Testis (tissue), 3 donors: ENCODE data around the gene EP400. TPM values are rescaled to one million over a fixed set of nuclear protein-coding genes. Genes with fewer than 3 reads are reported as not detected.

ENCODE experiments used
- DNase-seq: peaks from one replicate; pipeline ENCODE4 v3.0.0-alpha.2; 2019
- H3K27ac ChIP-seq, 2 donors: fragments of 200-600 bp; sonication (generic); one replicate each; pipeline ENCODE4 v1.5.1; 2019
- H3K27me3 ChIP-seq: fragments of 200-600 bp; sonication (generic); one replicate; pipeline ENCODE4 v1.5.1; 2019
- H3K36me3 ChIP-seq: fragments of 200-600 bp; sonication (generic); one replicate; pipeline ENCODE4 v1.5.1; 2017; ENCODE audit warnings: low read depth; ENCODE audit errors: missing control alignments
- H3K4me1 ChIP-seq: fragments of 200-600 bp; sonication (generic); one replicate; pipeline ENCODE4 v1.5.1; 2019
- H3K4me3 ChIP-seq, 2 donors: fragments of 200-600 bp; sonication (generic); one replicate each; pipeline ENCODE4 v1.5.1; 2017 to 2019
- H3K9me3 ChIP-seq: fragments of 200-600 bp; sonication (generic); one replicate; pipeline ENCODE4 v1.5.1; 2017
- POLR2A ChIP-seq: fragments of 450-650 bp; IDR thresholded peaks from one replicate; pipeline ENCODE4 v1.6.1; 2017; ENCODE audit warnings: antibody characterized with exemption, mild to moderate bottlenecking, moderate library complexity
- WGBS, 2 donors: methylation state at CpG; one replicate each; pipeline ENCODE4 v1.1.5; 2018; 5-methylcytosine and 5-hydroxymethylcytosine counted together
- intact Hi-C: fragments of 100-400 bp; cut with DNase I; formaldehyde crosslinking; loops from one replicate; pipeline ENCODE4 v1.15.1; 2023; ENCODE audit warnings: low total_unique reads
- polyA plus RNA-seq: library from polyadenylated mRNA; stranded (reverse); fragments of 350-450 nt; fragmentation: Illumina TruSeq; extraction: RNeasy Lipid Tissue Mini Kit (QIAGEN cat#74804); gene quantifications from one replicate; pipeline ENCODE4 v1.2.3, GENCODE V29; 2014; ENCODE audit warnings: low read depth, low replicate concordance; ENCODE audit not compliant: insufficient read depth
- total RNA-seq, 2 donors: library from RNA; depleted of rRNA; stranded (reverse); fragments of >200 nt; gene quantifications; one replicate each; pipeline ENCODE4 v1.2.3, GENCODE V29; 2016
- TF ChIP-seq, protein P1 (sequence below), 3 experiments: fragments of 450-650 bp in 2 of 3; fragments of 200-600 bp in 1 of 3; sonication (generic) in 1 of 3; IDR thresholded peaks; one replicate each; pipeline ENCODE4 v1.5.1; 2016 to 2019; ENCODE audit warnings: antibody characterized with exemption in 3 of 3, mild to moderate bottlenecking in 2 of 3, moderate library complexity in 1 of 3

The EP400 gene
- total and polyA plus RNA-seq, 3 donors from 2014 or later, result 44.2 to 83.0 (median 69.4) TPM

DNA sequence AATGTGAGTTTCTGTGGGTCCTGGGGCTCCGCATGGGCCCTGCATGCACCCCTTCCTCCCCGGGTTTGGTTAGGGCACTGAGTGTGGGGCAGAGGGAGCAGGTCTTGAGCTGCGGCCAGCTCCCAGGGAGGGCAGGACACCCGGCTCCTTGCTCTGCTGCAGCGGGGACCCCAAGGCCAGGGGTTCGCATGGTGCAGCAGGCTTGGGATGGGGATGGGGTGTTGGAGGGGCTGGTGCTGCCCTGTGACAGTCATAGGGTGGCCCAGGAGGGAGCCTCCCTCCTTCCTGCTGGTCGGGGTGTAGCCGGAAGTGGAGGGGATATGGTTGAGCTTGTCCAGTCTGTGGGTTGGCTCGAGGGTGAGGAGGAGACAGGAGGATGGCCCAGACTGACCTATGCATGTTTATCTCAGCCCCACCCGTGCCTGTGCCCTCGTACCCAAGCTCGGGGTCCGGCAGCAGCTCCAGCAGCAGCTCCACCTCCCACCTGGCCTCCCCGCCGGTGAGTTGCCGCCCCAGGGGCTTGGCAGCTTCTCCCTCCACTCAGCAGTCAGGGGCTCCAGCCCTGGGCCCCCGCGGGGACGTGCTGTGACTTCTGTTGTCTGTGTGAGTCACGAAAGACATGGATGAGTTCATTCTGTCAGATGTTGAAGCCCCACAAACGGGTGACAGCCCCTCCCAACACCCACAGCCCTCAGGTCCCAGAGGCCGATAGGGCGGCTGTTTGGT, 39.3 kb upstream of the EP400 start:
- no peaks in the 10 kb centered on the region for H3K36me3 ChIP-seq
- no peak for DNase-seq
- TF ChIP-seq POLR2A, result no peak
- TF ChIP-seq, protein P1, sequence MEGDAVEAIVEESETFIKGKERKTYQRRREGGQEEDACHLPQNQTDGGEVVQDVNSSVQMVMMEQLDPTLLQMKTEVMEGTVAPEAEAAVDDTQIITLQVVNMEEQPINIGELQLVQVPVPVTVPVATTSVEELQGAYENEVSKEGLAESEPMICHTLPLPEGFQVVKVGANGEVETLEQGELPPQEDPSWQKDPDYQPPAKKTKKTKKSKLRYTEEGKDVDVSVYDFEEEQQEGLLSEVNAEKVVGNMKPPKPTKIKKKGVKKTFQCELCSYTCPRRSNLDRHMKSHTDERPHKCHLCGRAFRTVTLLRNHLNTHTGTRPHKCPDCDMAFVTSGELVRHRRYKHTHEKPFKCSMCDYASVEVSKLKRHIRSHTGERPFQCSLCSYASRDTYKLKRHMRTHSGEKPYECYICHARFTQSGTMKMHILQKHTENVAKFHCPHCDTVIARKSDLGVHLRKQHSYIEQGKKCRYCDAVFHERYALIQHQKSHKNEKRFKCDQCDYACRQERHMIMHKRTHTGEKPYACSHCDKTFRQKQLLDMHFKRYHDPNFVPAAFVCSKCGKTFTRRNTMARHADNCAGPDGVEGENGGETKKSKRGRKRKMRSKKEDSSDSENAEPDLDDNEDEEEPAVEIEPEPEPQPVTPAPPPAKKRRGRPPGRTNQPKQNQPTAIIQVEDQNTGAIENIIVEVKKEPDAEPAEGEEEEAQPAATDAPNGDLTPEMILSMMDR (IDR thresholded peaks at IDR 0.05), result no peak
- H3K4me3 ChIP-seq, result no peak overlapping the region
- H3K27ac ChIP-seq, result no peak overlapping the region
- H3K27me3 ChIP-seq, result no peaks in the 10 kb centered on the region
- peaks cover 11% of the 10 kb centered on the region for H3K4me1 ChIP-seq
- WGBS, 2 donors, result 80 to 89% methylated on average over 19 to 23 of the region's 23 CpGs
- intact Hi-C loops, result no loop called here
- H3K9me3 ChIP-seq, result no peaks in the 10 kb centered on the region

DNA sequence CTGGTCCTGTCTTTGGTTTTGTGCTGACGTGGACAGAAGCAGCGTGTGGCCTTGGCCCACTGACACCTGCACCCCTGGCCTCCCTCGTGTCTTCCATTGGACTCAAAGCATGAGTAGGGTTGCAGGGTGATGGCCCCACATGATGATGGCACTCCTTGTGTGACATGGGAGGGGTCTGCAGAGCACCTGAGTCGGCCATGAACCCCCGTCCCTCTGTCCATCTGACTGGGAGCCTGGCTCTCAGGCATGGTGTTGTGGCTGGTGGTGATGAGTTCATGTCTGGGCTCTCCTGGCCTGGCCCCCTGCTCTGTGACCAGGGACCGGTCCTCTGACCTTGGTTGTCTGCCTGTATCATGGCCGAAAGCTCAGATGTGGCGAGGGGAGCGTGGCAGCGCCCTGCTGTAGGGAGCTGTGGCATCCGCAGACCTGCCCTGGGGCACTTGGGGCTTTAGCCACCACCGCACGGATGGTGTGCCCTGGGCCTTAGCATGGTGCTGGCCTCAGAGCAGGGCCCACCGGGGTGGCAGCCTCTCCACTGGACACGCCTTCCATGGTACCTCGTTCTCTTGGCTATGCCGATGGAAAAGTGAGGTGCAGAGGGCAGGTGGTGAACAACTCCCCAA, 38.6 kb upstream of the EP400 start:
- TF ChIP-seq, protein P1 (IDR thresholded peaks at IDR 0.05), result no peak
- TF ChIP-seq POLR2A, result no peak
- no peak for DNase-seq
- H3K4me1 ChIP-seq, result peaks cover 11% of the 10 kb centered on the region
- no peak overlapping the region for H3K4me3 ChIP-seq
- H3K27me3 ChIP-seq, result no peaks in the 10 kb centered on the region
- 70 to 88% methylated on average over 3 to 17 of the region's 17 CpGs for WGBS, 2 donors
- no peaks in the 10 kb centered on the region for H3K9me3 ChIP-seq
- H3K36me3 ChIP-seq, result no peaks in the 10 kb centered on the region
- intact Hi-C loops, result no loop called here
- H3K27ac ChIP-seq, result no peak overlapping the region

DNA sequence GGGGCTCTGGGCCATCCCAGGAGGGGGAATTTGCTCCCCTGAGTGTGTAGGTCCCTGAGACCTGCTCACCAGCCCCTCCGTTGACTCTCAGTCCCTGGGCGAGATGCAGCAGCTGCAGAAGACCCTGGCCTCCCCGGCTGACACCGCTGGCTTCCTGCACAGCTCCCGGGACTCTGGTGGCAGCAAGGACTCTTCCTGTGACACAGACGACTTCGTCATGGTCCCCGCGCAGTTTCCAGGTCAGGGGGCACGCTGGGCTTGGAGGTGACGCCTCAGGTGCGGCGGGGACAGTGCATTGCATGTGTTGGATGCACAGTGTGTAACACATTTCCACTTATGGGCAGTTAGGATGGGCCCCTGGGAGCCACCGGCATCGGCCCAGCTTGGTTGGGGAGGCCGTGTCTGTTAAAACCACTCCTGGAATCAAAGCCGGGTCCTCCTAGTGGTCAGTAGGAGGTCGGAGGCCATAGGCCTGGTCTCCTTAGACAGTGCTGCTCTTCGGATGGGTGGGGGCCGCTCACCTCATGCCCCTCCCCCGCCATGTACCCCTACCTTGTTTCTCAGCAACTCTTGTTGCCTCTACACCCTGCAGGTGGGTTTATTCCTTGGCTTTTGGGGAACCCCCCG, 37.8 kb upstream of the EP400 start:
- TF ChIP-seq, protein P1 (IDR thresholded peaks at IDR 0.05), result no peak
- TF ChIP-seq POLR2A, result no peak
- 84 to 86% methylated on average over 17 to 22 of the region's 22 CpGs for WGBS, 2 donors
- H3K36me3 ChIP-seq, result no peaks in the 10 kb centered on the region
- no peaks in the 10 kb centered on the region for H3K27me3 ChIP-seq
- no peak overlapping the region for H3K4me3 ChIP-seq
- intact Hi-C loops, result no loop called here
- DNase-seq, result no peak
- no peaks in the 10 kb centered on the region for H3K9me3 ChIP-seq
- no peak overlapping the region for H3K27ac ChIP-seq
- peaks cover 11% of the 10 kb centered on the region for H3K4me1 ChIP-seq

DNA sequence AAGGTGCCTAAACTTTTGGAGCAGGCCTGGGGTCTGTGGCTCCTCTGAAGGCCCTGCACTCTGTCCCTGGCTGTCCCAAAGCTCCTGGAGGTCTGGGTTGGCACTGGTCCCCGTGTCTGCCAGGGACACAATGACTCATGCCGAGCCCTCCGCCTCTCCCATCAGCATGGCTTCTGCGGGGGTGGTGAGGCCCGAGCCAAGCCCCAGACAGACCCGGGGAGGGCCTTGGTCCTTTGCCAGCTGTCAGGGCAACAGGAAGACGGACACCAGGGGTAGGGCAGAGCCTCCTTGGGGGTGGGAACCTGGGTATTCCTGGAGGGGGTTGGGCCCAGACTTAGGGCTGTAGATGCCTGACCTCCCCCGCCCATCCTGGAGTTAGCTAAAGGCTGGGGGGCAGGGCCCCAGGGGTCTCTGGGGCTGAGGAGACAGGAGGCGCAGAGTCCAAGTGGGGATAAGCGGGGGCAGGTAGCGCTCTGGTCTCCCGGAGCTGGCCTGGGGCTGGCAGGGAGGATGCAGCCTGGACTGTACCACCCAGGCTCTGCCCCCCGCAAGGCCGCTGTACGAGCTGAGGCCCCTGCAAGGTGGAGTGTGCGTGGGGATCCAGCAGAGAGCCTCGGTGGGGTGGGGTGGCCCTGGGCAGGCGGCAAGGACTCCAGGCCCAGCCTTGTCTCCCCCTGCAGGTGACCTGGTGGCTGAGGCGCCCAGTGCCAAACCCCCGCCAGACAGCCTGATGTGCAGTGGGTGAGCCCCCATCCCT, 37.0 kb upstream of the EP400 start:
- TF ChIP-seq POLR2A, result no peak
- TF ChIP-seq, protein P1 (IDR thresholded peaks at IDR 0.05), result no peak
- peak; percentile 95 for DNase-seq
- Histone ChIP-seq H3K36me3 (no peaks in the 10 kb centered on the region), H3K4me1 (peaks cover 11% of the 10 kb centered on the region), H3K27me3 (no peaks in the 10 kb centered on the region), H3K27ac (peak overlapping the region in 1 of 2 donors; percentile 53), H3K4me3 (no peak overlapping the region), H3K9me3 (no peaks in the 10 kb centered on the region)
- 62 to 90% methylated on average over 2 to 20 of the region's 20 CpGs for WGBS, 2 donors
- intact Hi-C loops, result no loop called here
